Measurements from ENCODE around the gene RNF225. TPM values are rescaled to one million over a fixed set of nuclear protein-coding genes. Genes with fewer than 3 reads are reported as not detected.
A peak's percentile ranks its signal among the peaks of the same experiment; 100 is the strongest.
"Not testable (repeated sequence)": the region's sequence is repeated elsewhere in the genome, so short reads cannot be mapped to it uniquely, and the experiment has no call there.

Gene RNF225
- 1 to 10 TPM in 2 of 6 donors, under 1 TPM in 1, not detected in 3; 0.27 to 5.2 (median 2.0) TPM for total RNA-seq

- Histone ChIP-seq H3K4me1 (peaks cover 7 to 33% (median 13%) of the 10 kb centered on the region in 4 donors), H3K9me3 (no peaks in the 10 kb centered on the region), H3K27ac (peak within 1 kb of the TSS in 1 of 4 donors; percentile 36), H3K4me3 (peak within 1 kb of the TSS in 3 of 4 donors; percentile 18 to 33 (median 23)), H3K27me3 (peaks cover 0 to 9% (median 4%) of the 10 kb centered on the region in 4 donors), H3K36me3 (peaks cover 12 to 48% (median 37%) of the 10 kb centered on the region in 4 donors)
- WGBS, 2 donors = 5 to 48% methylated on average over 3 to 20 of the region's 21 CpGs
- TF ChIP-seq POLR2A (IDR thresholded peaks at IDR 0.05) (no peak), EP300 (IDR thresholded peaks at IDR 0.05) (no peak), POLR2AphosphoS5 (IDR thresholded peaks at IDR 0.05) (no peak), CTCF (IDR thresholded peaks at IDR 0.05) (no peak)
- ATAC-seq (ENCODE audit: low FRiP score in 2 of 2) (peak; percentile 7 to 63), DNase-seq (peak; percentile 65 to 86)
These were observed at the start of gene RNF225 for GRCh38 chr19:58395220-58395978. Gene RNF225 (plus strand): TSS chr19:58395656. CDS start chr19:58396090, 434 bp downstream.

- peak; percentile 43 to 45 for TF ChIP-seq POLR2AphosphoS5 (IDR thresholded peaks at IDR 0.05)
- TF ChIP-seq POLR2A (IDR thresholded peaks at IDR 0.05) = peak in 2 of 4 donors; percentile 43 to 57
- no peak for TF ChIP-seq EP300 (IDR thresholded peaks at IDR 0.05)
- TF ChIP-seq CTCF (IDR thresholded peaks at IDR 0.05) = no peak
- peaks cover 0 to 11% (median 0%) of the 10 kb centered on the region in 4 donors for H3K36me3 ChIP-seq
- no peaks in the 10 kb centered on the region for H3K9me3 ChIP-seq
- H3K27ac ChIP-seq = peak overlapping the region; percentile 62 to 88 (median 74)
- peak; percentile 56 to 93 for DNase-seq
- peaks cover 10 to 32% (median 19%) of the 10 kb centered on the region in 4 donors for H3K4me1 ChIP-seq
- H3K4me3 ChIP-seq = peak overlapping the region; percentile 50 to 79 (median 70)
- peak; percentile 92 to 93 for ATAC-seq (ENCODE audit: low FRiP score in 2 of 2)
- H3K27me3 ChIP-seq = peaks cover 0 to 15% (median 2%) of the 10 kb centered on the region in 4 donors
- WGBS, 2 donors = 2 to 5% methylated on average over 11 to 43 of the region's 82 CpGs
These were observed 48.2 kb upstream of the RNF225 start for GRCh38 chr19:58346961-58347929.

- not testable (repeated sequence) for H3K9me3 ChIP-seq; DNase-seq; ATAC-seq (ENCODE audit: low FRiP score in 2 of 2)
- WGBS, 2 donors = 17 to 20% methylated on average over 12 of the region's 12 CpGs
- Histone ChIP-seq H3K4me3 (peak overlapping the region; percentile 50 to 79 (median 70)), H3K27ac (peak overlapping the region in 2 of 4 donors; percentile 62 to 85), H3K36me3 (peaks cover 0 to 11% (median 0%) of the 10 kb centered on the region in 4 donors), H3K4me1 (peaks cover 10 to 32% (median 19%) of the 10 kb centered on the region in 4 donors), H3K27me3 (peaks cover 0 to 15% (median 2%) of the 10 kb centered on the region in 4 donors)
These were observed 47.4 kb upstream of the RNF225 start for GRCh38 chr19:58348080-58348479.

- H3K9me3 ChIP-seq = no peaks in the 10 kb centered on the region
- no peak overlapping the region for H3K27ac ChIP-seq
- H3K36me3 ChIP-seq = peaks cover 0 to 11% (median 0%) of the 10 kb centered on the region in 4 donors
- H3K4me3 ChIP-seq = no peak overlapping the region
- WGBS, 2 donors = 51 to 56% methylated on average over 8 of the region's 8 CpGs
- H3K4me1 ChIP-seq = peaks cover 10 to 32% (median 19%) of the 10 kb centered on the region in 4 donors
- no peak for DNase-seq
- ATAC-seq (ENCODE audit: low FRiP score in 2 of 2) = no peak
- no peak for TF ChIP-seq POLR2AphosphoS5 (IDR thresholded peaks at IDR 0.05)
- TF ChIP-seq CTCF (IDR thresholded peaks at IDR 0.05) = no peak
- no peak for TF ChIP-seq EP300 (IDR thresholded peaks at IDR 0.05)
- no peak for TF ChIP-seq POLR2A (IDR thresholded peaks at IDR 0.05)
- peaks cover 0 to 15% (median 2%) of the 10 kb centered on the region in 4 donors for H3K27me3 ChIP-seq
These were observed 45.9 kb upstream of the RNF225 start for GRCh38 chr19:58349590-58349989.
